Hematopoietic multipotent progenitor cell treated with erythropoietin and hydrocortisone succinate and interleukin-3 and kit ligand, for 15 days (in vitro differentiated cells): ENCODE data around the gene DUOXA1.
"Not testable (repeated sequence)": the region's sequence is repeated elsewhere in the genome, so short reads cannot be mapped to it uniquely, and the experiment has no call there.

ENCODE experiments used
- DNase-seq: peaks from one replicate; pipeline ENCODE4 v3.0.0-alpha.2; 2015; ENCODE audit warnings: low spot score

DUOXA1 gene

DNA sequence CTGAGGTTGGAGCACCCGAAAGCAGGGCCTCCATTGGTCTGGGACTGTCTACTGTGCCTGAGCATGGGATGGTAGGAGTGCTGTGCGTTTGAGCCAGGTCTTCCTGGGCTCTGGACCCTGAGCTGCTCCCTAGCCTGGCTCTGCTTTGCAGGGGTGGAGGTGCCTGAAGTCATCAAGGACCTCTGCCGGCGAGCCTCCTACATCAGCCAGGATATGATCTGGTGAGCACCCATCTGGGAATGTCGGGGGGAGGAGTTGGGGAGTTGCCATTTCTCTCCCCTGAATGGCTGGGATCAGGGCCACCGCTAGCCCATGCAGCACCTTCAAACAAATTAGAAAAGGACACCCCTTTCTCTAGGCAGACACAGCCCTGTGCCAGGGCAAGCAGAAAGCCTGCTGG lies 20.8 kb upstream of the DUOXA1 start:
- DNase-seq, result no peak

DNA sequence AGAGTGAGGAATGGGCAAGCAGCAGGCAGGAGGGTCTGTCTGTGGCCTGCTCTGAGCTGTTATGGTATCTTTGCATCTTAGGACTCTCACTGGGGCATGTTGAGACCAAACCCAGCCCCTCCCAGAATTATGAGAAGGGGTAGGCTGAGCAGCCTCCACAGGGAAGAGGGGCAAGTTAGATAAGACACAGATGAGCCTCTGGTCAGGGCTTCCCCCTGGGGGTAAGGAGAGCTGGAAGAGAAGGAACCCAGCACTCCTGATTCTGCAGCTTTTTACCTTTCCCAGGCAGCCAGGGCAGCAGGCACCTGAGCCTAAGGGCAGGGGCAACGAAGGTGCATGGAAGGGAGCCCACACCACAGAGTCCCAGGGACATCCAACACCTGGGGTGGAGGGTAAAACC lies 19.4 kb upstream of the DUOXA1 start:
- no peak for DNase-seq

DNA sequence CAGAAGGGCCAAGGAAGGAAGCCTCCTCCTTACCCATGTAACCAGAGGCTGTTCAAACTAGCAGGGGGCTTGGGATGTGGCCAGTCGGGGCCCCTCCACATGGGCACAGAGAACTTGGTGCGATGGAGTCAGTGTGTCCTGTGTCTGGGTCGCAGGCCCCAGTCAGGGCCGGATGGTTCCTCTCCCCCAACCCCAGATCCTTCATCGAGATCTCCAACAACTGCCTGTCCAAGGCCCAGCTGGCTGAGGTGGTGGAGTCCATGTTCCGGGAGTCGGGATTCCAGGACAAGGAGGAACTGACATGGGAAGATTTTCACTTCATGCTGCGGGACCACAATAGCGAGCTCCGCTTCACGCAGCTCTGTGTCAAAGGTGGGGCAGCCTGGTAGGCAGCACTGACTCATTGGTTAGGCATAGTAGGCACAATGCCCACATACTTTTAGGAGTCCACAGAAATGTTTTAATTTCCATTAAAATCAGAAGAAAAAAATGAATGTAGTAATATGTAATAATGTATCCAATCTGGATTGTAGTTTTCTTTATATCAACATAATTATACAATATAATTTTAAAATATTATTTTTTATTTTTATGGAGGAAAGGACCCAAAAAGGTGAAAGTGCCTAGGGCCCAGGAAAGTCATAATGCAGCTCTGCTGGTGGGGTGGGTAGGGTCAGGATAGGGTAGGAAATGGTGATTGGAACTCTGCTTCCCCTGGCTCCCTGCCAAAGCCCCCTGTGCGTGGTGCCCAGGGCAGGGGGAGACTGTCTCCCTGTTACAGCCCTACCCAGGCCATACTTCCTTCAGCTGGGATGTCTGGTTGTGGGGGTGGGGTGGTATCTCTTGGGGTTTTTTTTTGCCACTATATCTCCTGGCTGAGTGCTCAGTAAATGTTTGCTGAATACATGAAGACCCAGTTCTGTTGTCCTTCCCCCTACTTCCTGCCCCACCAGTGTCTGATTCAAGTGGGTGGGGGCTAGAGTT lies 18.7 kb upstream of the DUOXA1 start:
- DNase-seq, result no peak

DNA sequence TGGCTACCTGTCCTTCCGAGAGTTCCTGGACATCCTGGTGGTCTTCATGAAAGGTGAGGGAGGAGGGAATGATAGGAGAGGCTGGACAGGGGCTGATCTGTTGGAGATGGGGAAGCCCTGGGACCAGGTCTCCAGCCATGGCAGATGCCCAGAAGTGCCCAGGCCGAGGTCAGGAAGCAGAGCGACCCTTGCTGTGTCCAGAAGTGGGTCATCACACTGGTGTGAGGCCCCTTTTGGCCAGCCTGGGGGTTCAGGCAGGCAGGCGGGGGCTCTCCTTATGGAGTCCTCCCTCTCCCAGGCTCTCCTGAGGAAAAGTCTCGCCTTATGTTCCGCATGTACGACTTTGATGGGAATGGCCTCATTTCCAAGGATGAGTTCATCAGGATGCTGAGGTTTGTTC lies 17.9 kb upstream of the DUOXA1 start:
- no peak for DNase-seq

DNA sequence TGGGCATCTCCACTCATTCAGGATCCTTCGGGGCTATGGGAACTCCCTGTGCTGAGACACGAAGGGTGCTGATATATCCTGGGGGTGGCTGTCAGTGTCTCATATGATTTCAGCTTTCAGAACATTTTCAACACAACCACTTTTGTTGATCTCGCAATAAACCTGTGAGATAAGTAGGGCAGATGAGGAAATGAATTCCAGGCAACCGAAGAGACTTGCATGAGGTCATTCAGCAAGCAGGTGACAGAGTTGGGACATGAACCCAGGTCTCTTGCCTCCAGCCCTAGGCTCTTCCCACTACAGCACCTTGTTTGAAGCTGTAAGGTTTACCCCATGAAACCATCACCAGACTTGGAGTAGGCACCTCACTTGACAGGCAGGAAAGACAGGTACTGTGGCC lies 16.7 kb upstream of the DUOXA1 start:
- no peak for DNase-seq

DNA sequence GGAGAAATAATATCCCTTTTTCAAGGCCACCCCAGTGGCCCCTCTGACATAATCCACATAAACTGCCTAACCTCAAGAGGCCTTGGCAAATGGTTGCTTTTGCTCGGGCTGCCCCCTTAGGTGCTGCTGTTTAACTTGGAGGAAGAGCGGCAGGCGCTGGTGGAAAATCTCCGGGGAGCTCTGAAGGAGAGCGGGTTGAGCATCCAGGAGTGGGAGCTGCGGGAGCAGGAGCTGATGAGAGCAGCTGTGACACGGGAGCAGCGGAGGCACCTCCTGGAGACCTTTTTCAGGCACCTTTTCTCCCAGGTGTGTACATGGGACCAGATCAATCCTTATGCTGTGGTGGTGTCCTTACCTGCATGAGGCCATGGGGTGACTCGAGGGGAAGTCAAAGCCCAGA lies 15.1 kb upstream of the DUOXA1 start:
- DNase-seq, result no peak

DNA sequence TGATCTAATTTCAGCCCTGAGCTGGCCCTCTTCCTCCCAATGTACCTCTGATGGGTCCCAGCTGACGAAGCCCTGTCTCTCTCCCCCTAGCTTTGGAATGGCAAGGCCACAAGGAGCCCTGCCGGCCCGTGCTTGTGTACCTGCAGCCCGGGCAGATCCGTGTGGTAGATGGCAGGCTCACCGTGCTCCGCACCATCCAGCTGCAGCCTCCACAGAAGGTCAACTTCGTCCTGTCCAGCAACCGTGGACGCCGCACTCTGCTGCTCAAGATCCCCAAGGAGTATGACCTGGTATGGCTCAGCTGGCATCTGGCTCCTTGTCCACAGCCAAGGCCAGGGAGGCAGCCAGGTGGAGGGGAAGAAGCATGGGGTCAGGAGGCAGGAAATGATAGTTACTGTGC lies 14.3 kb upstream of the DUOXA1 start:
- DNase-seq, result no peak

DNA sequence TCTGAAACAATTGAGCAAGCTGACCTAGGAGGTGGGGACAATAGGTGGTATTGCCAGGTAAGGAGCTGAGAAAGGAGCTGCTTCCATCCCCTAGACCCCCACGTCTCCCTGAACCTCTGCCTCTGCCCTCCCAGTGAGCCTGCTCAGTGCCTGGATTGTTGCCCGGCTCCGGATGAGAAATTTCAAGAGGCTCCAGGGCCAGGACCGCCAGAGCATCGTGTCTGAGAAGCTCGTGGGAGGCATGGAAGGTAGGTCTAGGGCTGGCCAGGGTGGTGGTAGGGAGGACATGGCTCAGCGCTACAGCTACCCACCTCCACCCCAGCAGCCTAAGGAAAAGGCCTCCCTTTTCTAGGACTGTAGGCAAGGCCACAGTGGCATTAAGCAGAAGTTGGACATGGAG lies 13.4 kb upstream of the DUOXA1 start:
- DNase-seq, result no peak

DNA sequence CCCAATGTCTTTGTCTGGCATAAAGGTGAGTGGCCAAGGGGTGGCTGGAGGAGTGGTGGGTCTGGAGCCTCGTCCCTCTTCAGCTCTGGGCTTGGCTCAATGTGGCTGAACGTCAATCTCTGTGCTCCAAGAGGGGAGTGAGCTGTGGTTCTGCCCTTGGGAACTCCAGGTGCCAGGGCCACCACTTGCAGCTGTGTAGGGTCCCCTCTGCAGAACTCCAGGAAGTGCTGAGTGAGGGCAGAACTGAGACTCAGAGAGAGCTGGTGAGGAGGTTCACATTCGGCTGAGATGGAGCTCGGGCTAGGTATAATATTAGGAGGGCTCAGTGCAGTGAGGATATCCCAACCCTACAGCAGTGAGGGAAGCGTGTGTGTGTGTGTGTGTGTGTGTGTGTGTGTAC lies 11.7 kb upstream of the DUOXA1 start:
- DNase-seq, result no peak

DNA sequence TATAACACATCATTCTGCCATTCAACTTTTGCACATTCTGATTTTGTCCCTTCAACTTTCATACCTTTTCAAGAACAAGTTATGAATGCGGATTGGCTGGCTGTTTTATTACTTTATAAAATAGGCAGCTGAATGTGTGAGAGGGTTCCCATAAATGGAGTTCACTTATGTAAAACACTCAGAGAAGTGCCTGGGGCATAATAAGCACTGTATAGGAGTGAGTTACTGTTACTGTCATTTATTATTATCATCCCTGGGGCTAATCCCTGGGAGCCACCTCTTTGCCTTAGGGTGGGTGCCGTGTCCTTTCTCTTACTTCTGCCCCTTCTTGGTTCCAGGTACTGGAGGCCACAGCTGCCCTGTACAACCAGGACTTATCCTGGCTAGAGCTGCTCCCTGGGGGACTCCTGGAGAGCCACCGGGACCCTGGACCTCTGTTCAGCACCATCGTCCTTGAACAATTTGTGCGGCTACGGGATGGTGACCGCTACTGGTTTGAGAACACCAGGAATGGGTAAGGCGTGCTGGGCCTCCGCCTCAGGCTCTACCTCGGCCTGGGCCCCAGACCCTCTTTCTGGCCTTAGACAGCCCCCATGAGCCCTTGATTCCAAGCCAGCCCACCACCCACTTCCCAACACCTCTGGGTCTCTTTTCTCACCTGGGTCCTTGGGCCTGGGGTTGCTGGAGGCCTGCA lies 11.0 kb upstream of the DUOXA1 start:
- no peak for DNase-seq

DNA sequence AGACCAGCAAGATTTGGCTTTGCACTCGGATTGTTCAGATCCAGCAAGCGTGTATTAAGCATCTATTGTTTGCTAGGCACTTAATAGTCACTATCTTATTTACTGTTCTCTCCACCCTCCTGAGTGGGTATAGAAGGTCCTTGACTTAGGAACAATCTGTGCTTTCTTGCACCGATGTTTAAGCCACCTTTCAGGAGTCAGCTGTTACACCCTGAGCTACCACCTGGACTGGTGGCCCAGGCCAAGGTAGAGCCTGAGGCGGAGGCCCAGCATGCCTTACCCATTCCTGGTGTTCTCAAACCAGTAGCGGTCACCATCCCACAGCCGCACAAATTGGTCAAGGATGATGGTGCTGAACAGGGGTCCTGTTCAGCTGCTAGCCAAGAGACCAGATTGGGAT lies 10.1 kb upstream of the DUOXA1 start:
- DNase-seq, result no peak

DNA sequence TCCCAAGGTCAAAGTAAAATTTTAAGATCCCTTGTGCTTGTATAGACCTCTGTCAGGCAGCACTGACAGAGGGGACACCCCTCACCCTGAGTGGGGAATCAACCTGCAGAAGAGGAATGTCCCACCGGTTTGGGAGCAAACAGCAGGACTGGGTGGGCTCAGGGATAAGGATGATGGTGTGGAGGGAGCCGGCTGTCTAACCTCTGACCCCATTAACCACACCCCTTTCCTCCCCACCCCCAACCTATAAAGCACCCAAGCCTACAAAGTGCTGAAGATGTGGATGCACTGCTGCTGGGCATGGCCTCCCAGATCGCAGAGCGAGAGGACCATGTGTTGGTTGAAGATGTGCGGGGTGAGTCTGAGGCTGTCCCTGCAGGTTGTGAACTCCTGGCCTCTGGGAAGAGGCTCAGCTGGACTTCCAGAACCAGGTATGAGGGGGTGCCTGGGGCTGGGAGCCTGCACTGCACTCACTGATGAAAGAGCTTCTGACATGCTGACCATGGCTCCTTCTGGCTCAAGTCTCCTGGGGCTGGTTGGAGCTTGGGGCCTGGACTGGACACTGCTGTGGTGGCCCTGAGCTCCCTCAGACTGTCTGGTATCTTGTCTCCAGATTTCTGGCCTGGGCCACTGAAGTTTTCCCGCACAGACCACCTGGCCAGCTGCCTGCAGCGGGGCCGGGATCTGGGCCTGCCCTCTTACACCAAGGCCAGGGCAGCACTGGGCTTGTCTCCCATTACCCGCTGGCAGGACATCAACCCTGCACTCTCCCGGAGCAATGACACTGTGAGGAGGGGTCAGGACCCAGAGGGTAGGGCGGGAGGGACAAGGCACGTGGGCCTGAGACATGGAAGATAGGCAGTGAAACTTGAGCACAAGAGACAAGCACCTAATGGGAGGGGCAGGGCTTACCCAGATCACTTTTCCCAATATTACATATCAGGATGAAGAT lies 9.4 kb upstream of the DUOXA1 start:
- DNase-seq, result no peak

DNA sequence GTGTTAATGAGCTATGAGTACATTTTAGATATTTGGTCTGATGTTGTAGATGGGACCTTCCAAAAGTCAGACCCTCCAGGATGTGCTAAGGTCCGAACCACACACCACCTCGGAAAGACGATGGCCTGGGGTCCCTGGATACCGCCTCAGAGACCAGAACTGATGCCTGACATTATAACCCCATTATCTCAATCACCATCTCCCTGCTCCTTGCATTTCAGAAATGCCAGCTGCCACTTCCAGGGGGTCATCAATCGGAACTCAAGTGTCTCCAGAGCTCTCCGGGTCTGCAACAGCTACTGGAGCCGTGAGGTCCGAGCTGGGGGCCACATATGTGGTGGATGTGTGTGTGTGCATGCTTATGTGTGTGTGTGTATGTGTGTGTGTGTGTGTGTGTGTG lies 8.0 kb upstream of the DUOXA1 start:
- no peak for DNase-seq

DNA sequence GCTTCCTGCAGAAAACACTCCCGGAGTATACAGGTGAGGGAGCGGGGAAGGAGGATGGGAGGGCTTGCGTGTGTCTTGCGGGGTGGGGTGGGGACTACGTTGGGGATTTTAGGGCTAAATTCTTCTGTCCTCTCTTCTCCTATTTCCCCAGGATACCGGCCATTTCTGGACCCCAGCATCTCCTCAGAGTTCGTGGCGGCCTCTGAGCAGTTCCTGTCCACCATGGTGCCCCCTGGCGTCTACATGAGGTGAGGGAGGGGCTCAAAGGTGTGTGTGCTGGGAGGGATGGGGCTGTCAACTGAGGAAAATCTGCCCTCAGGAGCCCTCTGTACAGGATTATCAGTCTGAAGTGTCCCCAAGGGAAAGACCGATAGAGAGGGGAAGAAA lies 6.7 kb upstream of the DUOXA1 start:
- DNase-seq, result no peak

DNA sequence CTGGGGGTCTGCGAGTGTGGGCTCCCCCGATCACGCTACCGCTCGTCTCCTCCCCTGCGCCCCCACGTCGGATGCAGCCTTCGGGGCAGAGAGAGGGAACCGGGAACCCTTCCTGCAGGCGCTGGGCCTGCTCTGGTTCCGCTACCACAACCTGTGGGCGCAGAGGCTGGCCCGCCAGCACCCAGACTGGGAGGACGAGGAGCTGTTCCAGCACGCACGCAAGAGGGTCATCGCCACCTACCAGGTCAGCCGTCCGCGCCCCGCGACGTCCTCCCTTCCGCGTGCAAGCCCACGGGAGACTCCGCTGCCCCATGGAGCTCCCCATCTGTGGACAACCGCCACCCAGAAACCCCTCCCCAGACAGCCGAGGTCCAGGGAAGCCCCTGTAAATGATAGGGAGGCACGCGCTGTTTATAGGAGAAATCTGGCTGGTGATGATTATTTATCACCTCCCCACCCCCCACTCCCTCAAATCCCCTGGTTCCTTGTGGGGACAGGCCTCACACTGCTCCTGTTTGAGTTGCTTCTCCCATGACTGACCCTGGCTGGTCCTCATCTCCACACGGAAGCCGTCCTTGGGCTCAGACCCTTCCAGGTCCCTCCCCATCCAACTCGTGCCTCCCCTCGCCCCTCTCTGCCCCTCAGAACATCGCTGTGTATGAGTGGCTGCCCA lies 6.2 kb upstream of the DUOXA1 start:
- DNase-seq, result not testable (repeated sequence)

DNA sequence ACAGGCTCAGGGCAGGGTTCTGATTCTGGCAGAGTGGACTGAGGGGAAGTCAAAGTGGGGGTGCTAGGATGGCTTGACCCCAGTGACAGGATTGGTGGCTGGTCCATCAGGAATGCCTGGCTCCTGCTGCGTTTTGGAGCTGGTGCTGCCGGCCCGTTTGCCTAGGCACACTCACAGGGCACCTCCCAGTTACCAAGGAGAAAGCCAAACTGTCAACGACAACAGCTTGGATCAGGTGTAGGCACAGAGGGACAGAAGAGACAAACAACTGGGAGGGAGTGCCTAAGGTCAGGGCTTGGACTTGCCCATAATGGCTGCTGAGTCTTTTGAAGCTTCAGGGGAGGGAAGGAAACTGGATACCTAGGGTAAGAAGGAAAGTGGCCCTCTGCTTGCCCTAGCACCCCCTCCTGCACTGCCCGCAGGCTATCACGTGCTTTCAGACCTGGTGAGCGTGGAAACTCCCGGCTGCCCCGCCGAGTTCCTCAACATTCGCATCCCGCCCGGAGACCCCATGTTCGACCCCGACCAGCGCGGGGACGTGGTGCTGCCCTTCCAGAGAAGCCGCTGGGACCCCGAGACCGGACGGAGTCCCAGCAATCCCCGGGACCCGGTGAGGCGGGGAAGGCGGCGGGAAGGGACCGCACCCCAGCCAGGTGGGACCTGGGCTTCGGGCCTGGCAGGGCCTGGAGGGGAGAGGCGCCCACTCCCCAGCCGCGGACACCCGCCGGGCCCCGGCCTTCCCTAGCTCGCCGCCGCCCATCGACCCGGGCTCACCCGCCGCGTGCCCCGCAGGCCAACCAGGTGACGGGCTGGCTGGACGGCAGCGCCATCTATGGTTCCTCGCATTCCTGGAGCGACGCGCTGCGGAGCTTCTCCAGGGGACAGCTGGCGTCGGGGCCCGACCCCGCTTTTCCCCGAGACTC lies 5.3 kb upstream of the DUOXA1 start:
- no peak for DNase-seq

DNA sequence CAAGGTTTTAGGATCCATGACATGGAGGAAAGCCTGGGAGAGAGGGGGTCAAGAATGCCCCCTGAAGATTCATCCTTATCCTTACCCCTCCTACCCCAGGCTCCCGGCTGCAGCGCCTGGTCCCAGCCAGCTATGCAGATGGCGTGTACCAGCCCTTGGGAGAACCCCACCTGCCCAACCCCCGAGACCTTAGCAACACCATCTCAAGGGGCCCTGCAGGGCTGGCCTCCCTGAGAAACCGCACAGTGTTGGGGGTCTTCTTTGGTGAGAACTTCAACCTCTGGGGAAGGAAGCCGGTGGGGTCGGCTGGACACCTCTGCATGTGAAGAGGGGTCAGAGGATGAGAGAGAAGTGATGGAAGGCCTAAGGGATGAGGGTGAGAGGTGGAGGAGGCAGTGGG lies 4.4 kb upstream of the DUOXA1 start:
- no peak for DNase-seq

DNA sequence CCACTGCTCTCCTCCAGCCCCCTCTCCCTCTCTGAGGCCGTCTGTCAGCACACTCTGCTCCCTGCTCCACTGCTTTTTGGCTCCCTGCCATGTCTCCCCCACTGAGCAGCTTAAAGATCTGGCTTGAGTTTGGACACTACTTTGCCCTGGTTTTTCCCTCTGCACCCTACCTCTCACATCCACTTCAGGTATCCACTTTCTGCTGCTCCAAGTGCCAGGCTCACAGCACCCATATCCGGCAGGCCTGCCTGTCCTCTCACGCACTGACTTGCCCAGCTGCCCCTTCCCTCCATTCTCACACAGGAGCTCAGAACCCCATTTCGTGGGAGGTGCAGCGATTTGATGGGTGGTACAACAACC lies 3.9 kb upstream of the DUOXA1 start:
- no peak for DNase-seq

DNA sequence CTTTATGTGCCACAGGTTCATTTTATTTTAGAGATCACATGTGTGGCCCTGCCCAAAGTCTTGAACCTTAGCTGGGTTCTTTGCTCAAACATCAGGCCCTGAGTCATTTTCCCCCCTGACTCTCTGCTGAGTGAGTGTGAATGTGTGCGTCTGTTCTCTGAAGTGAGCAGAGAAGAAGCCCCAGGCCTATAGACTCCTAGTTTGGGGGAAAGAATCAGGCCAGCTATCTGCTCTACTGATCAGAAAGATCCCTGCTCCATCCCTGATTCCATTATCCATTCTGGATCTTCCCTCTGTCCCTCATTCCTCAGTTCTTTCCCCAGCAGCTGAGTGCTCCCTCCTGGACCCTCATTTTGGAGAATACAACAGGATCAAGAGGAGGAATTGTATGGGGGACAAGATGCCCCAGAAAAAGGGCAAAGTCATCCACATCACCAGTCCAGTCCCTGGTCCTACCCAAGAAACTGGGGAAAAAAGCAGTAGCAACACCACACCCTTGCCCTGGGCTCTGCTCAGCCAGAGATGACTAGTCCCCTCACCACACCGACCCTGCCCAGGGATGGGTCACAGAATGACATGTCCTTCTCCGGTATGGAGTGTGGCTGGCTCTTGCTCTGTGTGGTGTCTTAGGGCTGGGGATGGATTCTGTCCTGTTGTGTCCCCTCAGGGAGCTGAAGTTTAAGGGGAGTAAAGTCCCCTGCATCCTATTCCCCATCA lies 3.3 kb upstream of the DUOXA1 start:
- DNase-seq, result no peak

DNA sequence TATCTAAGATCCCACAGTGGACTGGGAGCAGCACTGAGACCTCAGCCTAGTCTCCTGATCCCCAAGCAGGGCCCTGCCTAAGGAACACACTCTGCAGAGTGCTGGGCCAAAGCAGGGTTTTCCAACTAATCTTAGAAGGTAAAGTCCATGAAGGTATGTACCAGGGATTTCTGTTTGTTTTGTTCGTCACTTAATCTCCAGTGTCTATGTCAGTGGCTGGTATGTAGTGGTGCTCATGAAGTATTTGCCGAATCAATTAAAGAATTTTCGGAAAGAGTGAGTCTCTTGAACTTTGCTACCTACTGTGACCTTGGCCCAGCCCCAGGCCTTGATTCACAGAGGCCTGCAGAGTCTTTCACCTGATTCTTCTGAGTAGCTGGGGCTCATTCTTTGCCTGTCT lies 1.8 kb upstream of the DUOXA1 start:
- DNase-seq, result no peak
